ENCODE results near the gene UBE2I.

GRCh38 chr16:1305823-1306222 is 3.6 kb upstream of the UBE2I start:
- TF ChIP-seq CTCF (conservative IDR thresholded peaks at IDR 0.05; ENCODE audit: low read depth, low read length): no peak
- no peak for TF ChIP-seq POLR2A (IDR thresholded peaks at IDR 0.05; ENCODE audit: low read depth, low read length)
- no peak for TF ChIP-seq USF2 (IDR thresholded peaks at IDR 0.05; ENCODE audit: low read depth, low read length)
- no peak for TF ChIP-seq RFX5 (IDR thresholded peaks at IDR 0.05; ENCODE audit: low read depth, low read length)
